HG03095 (cell line): Measurements from ENCODE around the gene MAP6.
A peak's percentile ranks its signal among the peaks of the same experiment; 100 is the strongest.
"Not testable (repeated sequence)": the region's sequence is repeated elsewhere in the genome, so short reads cannot be mapped to it uniquely, and the experiment has no call there.

ENCODE experiments used
- ATAC-seq: cut with Tn5 transposase; IDR thresholded peaks from one replicate; pipeline ENCODE4 v1.9.1; 2021; ENCODE audit warnings: moderate library complexity; ENCODE audit not compliant: unreplicated experiment

Gene MAP6

DNA sequence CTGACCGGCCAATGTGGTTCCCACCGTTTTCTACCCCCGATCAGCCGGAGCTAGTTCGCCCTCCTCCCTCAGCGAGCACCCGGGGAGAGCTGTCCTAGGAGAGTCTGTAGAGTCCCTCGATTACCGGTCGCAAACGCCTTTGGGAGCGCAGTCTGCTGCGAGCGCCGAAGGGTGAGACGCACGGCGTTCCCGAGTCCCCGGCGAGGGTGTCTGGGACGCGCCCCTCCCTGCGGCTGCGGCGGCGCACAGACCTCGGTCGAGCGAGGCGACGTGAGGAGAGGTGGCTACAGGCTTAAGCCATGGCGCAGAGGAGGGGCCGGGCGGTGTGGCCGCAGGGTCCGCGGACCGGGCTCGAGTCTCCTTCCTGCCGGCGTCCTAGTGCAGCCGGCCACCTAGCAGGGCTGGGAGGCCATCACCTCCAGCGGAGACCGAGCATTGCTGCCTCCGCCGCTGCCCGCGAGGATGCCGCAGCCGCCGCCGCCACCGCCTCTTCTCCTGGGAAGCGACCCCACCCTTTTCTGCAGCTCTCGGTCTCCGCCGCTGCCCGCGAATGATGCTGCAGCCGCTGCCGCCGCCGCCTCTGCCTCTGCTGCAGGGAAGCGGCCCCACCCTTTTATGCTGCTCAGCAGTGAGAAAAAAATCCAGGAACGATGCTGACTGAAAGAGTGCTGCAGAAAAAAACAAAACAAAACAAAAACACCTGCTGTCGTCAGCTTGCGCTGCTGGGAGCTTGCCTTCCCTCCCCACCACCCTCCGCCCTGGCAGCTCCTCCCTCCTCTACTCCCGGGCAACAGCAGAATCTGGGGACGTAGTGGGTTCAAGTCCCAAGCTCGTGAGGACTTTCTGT lies at the start of gene MAP6:
Gene MAP6 (minus strand): TSS at position 588 of the 847 bp plus-strand sequence. CDS start 669 bp downstream, outside the sequence.
- no peak for ATAC-seq

DNA sequence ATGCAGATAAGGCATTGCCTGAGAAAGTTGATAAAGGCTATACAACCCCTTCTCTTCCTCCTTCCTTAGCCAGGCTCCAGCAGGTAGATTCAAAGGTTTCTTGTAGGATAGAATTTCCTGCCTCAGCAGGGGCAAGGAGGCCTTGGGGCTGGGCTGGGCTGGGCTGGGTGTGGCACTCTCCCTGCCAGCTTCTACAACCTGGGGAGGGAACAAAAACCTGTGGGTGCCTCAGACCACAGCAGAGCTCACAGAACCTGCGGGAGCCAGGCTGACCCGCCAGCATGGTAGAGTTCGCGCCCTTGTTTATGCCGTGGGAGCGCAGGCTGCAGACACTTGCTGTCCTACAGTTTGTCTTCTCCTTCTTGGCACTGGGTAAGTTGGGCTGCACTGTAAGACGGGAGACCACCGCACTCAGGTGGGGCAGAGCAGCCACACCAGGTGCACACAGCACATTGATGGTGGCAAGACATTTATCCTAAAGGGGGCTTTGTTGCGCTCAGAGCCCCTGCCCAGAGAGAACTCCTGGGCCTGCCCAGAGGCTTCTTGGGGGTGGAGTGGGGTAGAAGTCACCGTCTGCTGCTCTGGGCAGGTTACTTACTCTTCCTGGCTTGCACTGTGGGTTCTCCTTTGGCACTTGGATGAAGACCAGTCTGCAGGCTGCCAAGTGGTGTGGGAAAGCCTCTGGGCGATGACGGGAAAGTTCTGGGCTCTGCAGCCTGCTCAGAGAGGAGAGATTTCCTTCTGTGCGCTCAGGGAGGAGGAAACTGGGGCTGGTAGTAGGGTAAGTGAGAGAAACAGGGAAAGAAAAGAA lies 49.0 kb upstream of the MAP6 start, which contains the start of gene MOGAT2:
Gene MOGAT2 (plus strand): TSS at position 231 of the 811 bp plus-strand sequence. CDS start 51 bp downstream, at position 282.
- no peak for ATAC-seq

DNA sequence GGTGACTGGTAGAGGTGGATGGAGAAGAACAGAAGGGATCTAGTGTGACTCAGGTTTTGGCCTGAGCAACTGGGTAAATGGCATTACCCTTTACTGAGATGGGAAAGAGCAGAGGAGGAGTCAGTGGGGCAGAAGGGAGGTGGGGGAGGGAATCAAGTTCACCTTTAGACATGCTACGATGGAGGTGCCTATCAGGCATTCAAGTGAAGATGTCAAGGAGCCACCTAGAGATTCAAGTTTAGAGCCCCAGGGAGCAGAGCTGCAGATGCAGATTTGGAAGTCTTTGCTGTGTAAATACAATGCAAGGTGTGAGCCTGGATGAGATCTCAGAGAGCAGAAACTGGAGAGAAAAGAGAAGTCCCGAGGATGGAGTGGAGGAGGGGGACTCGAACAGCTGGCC lies 47.8 kb upstream of the MAP6 start:
- no peak for ATAC-seq

DNA sequence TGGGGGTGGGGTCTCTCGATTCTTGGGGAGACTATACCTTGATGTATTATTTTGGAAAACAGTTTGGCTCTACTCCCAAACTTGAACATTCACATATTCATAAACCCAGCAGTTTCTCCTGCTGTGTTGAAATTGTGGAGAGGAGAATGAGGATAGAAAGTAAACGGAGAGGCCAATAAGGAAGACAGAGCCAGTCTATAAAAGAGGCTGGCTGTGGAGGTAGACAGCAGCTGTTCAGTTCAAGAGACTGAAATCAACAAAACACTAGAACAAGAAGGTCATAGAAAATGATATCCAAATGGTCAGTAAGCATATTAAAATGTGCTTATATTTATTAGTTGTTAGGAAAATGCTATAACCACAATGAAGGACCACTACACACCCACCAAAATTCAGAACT lies 46.9 kb upstream of the MAP6 start:
- no peak for ATAC-seq

DNA sequence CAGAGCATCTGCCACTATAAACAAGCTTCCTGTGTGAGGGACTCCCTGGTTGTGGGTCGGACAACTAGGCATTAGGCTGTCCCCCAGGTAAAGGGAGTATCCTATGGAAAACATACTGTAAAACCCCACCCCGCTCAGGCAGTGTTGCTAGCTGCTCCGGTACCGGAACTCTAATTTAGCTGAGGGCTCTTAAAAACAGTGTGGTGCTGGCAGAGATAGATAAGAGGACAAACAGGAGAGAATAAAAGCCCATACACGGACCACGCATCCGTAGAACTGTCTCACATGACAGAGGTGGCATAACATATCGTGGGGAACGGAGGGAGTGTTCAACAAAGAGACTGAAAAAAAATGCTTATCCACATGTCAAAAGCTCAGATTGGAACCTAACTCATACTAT lies 45.4 kb upstream of the MAP6 start:
- ATAC-seq: no peak

DNA sequence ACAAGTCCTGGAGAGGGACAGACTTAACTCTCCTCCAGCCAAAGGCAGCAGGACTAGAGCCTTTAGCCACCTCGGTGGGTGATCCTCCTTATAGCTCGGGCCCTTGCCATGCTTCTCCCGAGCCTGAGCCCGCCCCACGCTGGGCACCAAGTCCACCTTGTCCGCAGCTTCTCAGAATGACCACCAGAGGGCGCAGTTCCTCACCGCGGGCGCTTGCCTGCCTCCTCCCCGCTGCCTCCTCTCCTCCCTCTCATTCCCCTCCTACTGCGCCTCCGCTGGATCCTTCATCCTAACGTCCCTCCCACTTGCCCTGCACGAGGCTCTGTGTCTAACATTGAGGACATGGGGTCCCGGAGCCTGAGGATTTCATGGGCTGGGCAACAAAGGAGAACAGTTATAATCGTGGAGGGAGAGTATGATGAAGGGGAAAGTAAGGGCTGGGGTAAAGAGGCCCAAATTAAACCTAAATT lies 37.5 kb upstream of the MAP6 start:
- no peak for ATAC-seq

DNA sequence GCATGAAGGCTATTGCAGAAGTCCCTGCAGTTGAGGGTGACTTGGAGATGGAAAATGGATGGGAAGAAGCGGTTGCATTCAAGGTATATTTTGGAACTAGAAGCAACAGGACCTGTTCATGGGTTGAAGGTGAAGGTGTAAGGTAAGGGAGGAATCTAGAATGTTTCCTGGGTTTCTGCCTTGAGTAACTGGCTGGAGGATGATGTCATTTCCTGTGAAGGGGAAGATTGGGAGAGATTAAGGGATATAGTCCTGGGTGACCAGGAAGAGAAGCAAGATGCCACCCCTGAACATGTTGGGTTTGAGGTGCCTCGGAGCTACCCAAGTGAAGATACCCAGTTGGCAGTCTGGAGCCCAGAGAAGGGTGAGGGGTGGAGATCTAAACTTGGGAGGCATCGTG lies 36.7 kb upstream of the MAP6 start:
- no peak for ATAC-seq

DNA sequence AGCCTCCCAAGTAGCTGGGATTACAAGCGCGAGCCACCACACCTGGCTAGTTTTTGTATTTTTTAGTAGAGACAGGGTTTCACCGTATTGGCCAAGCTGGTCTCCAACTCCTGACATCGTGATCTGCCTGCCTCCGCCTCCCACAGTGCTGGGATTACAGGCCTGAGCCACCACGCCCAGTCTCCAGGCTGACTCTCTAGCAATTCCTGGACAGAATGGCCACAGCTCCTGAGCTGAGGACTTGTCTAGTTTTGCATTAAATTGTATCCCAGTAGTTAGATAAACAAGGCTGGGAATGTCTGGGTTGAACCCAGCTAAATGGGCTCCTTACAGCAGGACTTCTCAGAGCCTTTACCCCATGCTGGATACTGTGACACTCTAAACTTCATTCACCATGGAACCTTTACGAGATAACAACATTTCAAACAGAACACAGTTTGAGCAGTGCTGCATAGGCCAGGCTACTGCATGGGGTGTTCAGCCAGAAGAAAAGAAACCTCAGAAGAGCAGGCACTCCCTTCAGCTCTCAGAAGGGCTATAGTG lies 34.9 kb upstream of the MAP6 start:
- ATAC-seq: no peak

DNA sequence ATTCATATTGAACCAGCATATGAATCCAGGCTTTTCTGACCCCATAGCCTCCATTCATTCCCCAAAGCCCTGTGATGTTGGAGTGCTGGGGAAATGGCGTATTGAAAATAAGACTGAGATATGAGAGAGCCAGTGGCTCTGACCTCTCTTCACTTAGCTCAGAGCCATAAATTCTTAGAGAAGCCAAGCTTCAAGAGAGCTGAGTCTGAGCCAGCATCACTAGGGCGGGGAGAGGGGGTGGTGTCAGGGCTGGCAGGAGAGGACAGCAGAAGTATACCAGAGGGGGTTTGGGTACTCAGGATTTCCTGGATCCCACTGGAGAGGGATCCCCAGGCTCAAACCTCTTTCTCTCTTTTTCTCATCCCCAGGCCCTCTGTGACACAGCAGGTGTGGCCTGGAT lies 32.1 kb upstream of the MAP6 start:
- ATAC-seq: no peak

DNA sequence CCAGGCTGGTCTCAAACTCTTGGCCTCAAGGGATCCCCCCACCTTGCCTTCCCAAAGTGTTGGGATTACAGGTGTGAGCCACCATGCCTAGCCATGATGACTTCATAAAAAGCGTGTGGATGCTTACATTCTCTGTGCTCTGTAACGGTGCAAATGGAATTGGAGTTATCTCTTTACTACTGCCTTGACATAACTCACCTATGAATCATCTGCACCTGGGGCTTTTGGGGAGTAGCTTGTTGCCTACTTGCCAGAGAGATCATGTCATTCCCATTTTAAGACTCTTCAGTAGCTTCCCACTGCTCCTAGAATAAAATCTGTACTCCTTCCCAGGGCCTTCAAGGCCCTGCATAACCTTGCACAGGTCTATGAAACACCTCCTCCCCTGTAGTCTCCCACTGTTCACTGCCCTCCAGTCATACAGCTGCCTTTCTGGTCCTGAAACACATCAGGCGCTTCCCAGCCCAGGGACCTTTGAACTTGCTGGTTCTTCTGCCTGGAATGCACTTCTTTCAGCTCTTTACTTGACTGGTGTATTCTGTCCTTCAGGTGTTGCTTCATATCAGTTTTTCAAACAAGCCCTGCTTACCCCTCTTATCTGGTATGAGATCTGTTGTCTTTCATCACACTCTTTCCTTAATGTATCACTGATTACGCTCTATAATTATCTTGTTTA lies 29.2 kb upstream of the MAP6 start:
- no peak for ATAC-seq

DNA sequence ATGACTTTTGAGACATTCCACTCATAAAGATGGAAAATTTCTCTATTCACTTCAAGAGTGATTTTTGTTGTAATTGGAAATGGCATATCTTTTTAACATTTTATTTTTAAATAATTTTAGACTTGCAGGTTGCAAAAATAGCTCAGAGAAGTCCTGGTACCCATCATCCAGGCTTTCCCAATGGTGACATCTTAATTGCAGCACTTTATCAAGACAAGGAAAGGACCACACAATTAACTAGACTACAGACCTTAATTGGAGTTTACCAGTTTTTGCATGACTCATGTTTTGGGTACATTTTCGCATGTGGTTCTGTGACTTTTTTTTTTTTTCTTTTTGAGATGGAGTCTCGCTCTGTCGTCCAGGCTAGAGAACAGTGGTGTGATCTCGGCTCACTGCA lies 23.0 kb upstream of the MAP6 start:
- ATAC-seq: no peak

DNA sequence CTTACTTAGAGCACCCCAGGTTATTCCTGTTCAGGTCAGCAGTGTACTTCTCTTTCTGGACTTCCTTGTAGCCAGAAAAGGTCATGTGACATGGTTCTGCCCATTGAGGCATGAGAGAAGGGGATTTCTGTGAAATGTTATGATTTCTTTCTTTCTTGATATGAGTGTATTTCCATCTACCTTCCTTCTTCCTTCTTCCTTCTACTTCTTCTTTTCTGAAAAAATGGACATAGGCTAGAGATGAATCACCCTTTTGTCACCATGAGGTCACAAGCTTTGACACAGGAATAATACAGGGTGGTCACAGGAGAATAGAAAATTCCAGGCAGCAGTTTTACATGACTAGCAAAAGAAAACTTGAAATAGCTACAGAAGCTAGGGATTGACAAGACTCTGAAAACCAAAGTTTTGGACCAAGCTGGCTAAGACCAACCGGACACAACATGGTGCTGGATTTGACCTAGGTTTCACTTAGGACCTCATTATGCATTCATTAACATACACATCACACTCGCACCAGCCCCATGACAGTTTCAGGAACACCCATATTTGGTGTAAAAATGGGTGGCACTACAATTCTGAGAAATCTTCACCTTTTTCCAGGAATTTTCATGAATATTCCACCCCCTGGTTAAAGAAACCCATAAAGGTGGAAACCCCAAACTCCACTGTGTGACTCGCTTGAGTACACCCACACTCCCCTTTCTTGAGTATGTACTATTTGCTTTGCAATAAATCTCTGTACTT lies 21.2 kb upstream of the MAP6 start:
- ATAC-seq: peak; percentile 73

DNA sequence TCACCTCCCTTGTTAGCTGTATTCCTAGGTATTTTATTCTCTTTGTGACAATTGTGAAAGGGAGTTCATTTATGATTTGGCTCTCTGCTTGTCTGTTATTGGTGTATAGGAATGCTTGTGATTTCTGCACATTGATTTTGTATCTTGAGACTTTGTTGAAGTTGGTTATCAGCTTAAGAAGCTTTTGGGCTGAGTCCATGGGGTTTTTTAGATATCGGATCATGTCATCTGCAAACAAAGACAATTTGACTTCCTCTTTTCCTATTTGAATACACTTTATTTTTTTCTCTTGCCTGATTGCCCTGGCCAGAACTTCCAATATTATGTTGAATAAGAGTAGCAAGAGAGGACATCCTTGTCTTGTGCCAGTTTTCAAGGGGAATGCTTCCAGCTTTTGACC lies 15.0 kb upstream of the MAP6 start:
- not testable (repeated sequence) for ATAC-seq

DNA sequence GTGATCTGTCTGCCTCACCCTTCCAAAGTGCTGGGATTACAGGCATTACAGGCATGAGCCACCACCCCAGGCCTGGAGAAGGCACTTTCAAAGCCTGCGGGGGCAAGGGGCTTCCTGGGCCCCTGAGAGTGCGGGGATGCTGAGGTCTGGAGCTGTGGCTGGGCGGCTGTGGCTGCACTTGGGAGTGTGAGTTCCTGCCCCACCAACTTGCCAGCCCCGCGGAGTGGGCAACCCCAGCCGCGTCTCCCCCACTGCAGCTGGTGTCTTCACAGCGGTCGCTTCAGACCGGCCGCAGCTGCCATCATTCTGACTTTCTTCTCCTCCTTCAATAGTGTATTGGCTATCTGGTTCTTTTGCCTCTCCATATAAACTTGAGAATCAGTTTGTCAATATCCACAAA lies 10.7 kb upstream of the MAP6 start:
- ATAC-seq: no peak

DNA sequence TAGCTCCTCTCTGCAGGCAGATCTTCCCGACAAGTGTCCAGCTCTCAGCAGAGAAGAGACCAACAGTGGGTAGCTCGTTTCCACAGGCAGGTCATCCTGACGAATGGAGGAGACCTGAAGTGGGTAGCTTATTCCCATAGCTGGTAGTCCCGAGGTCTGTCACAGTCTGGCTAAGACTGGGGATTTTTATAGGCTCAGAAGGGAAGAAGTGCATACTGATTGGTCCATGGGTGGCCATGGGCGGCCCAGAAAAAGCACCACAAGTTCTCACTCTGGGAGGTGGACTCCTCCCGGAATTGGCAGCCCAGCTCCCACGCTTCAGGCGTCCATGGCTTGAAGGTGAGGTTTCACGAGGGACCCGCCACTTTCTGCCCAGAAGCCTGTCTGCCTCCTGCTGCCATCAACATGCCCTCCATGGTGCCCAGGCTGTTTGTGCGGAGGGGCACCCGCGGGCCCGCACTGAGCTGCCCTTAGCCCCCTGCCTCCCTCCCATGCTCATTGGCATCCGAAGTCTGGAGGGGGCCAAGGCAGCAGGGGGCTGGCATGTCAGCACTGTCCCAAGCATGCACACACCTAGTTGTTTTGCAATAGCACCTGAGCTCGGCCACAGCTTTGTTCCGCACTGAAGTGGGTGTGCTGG lies 9.9 kb upstream of the MAP6 start:
- no peak for ATAC-seq

DNA sequence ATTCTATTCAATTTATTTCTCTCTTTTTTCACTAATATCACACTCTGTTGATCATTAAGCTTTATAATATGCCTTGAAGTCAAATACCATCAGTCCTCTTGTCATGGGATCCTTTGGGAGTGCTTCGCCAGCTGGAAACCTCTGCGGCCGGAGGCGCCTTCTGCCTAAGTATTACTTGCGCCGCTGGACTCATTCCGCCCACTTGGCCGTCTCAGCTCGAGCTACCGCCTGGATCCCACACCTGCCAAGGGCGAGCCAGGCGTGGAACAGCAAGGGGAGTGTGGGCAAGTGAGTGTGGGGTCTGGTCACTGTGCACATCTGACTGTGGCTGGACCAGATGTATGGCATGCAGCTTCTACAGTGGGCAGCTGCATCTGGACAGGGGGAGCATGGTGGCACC lies 9.1 kb upstream of the MAP6 start:
- no peak for ATAC-seq

DNA sequence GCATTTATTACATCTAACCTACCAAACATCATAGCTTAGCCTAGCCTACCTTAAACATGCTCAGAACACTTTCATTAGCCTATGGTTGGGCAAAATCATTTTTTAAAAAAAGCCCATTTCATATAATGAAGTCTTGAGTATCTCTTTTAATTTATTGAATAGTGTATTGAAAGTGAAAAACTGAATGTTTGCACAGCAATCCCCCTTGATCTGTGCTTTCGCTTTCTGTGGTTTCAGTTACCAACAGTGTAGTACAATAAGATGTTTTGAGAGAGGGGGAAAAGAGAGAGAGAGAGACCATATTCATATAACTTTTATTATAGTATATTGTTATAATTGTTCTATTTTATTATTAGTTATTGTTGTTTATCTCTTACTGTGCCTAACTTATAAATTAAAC lies 8.4 kb upstream of the MAP6 start:
- ATAC-seq: no peak

DNA sequence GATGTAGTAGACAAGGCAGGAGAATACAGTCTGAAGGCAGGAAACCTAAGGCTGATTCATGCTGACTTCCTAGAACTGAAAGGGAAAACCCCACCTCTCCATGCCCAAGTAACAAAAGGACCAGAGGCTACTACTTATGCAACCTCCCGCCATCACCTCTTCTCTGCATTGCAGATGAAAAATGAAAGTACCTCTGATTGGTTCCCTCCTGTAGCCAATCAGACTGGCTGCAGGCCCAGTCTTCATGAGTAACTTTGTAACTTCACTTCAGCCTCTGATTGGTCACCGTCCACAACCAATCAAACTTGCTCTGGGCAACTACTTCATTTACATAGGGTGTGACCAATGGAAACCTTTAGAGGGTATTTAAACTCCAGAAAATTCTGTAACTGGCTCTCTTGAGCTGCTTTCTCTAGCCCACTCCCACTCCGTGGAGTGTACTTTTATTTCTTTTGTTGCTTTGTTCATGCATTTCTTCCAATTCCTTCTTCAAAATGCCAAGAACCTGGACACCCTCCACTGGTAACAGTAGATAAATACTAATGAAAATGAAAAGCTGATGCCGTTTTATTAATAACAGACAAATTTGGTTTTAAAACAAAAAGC lies 5.2 kb upstream of the MAP6 start:
- ATAC-seq: no peak

DNA sequence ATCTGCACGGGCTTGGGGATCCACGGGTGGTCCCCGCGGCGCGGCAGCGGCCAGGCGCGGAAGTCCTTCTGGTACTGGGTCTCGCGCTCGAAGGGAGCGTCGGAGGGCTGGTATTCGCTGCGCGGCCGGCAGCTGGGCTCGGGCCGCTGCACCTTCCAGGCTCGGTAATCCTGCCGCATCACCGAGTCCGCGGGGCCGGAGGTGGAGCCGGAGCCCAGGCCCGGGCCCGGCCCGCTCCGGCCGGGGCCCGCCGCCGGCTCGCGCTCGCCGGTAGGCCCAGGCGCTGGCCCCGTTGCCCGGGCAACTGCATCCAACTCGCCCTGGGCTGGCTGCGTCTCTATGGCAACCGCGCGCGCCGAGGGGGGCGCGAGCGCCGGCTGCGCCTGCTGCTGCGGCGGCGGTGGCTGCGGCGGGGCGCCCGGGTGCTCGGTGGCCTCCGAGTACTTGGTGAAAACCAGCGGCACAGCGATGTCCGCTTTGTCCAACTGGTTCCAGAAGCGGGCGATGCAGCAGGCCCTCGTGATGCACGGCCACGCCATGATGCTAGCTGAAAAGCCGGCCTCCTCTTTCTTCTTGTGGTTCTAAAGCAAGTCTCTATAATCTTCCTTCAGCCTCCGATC lies 897 bp downstream of the MAP6 start:
- ATAC-seq: no peak
